ENCODE data around the gene SCN3B.

The SCN3B gene

DNA sequence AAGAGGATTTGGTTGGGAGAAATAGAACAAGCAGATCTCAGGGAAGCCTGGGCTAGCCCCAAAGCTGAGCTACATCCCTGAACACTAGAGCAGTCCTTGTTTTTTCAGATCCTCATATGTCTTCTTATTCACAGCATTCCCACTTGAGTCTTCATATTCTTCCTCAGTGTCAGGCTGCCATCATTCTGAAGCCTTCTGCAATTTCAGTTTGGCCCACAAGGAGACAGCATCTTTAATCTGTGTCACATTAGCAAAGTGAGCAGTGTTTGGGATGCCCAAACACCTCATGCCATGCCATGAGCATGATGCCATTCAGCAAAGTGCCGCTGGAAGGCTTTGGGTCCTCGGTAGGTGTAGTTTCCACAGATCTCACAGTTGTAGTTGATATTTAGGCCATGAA, 56.6 kb downstream of the SCN3B start:
- H3K27ac ChIP-seq, result no peak overlapping the region
- POLR2A ChIA-PET (ENCODE audit: low non-redundant PET), result no interaction called here
- CTCF ChIA-PET, result no interaction called here
- TF ChIP-seq CTCF (conservative IDR thresholded peaks at IDR 0.05; ENCODE audit: low read depth), result no peak
- DNase-seq (ENCODE audit: low spot score), result no peak

DNA sequence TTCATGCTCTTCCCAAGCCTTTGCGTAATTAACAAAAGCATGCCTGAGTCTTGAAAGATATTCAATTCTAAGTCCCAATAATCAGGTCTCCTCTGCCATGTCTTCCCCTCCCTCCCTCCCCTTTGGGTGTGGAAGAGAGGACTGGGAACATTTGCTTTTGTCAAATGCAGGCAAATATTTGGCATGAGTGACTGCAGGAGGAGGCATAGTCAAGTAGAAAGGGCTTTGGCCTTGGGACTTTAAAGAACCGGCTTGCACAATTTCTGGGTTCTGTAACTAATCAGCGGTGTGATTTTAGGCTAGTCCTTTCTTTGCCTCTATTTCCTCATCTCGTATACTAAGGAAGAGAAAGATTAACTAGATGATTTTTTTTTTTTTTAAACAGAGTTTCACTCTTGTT, 59.5 kb downstream of the SCN3B start:
- ChIA-PET POLR2A (ENCODE audit: low non-redundant PET) (no interaction called here), CTCF (interaction anchor here (0.5 kb wide), 1 partner anchor 192 kb away, joined by 4 read pairs; no protein-coding TSS in a partner anchor)
- no peak overlapping the region for H3K27ac ChIP-seq
- no peak for TF ChIP-seq CTCF (conservative IDR thresholded peaks at IDR 0.05; ENCODE audit: low read depth)
- no peak for DNase-seq (ENCODE audit: low spot score)

DNA sequence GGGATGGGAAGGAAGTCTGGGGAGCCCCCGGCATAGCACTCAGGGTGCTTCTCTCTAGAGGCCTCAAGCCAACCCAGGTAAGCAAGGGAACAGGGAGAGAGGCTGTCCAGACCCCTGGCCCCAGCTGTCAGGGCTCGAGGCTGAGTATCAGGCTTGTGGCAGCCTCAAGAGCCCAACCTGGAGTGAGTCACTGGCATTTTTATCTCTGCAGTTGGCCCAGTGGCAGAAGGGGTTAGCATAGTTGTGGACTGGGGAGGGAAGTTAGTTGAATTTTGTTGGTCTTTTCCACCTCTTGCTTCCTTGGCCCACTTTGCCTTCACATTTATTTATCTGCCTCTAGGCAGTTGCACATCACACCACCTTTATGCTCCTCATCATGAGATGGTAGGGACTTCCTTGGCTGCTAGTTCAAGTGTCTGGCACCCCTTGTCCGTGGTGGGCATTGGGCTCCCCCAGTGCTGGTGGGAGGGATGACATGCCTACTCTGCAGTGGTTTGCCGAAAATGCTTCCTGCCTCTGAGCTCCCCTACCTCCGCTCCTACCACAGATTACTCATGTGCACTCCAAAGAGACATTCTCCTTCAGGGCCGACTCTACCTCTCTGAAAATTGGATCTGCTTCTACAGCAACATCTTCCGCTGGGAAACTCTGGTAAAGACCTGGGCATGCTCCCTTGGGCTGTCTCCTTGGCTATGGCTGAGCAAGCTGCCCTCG, 60.1 kb downstream of the SCN3B start:
- ChIA-PET CTCF (interaction anchor here (0.5 to 0.7 kb wide), 3 partner anchors 14 to 888 kb away, joined by 3 to 4 read pairs (median 4); no protein-coding TSS in a partner anchor), POLR2A (ENCODE audit: low non-redundant PET) (no interaction called here)
- no peak for TF ChIP-seq CTCF (conservative IDR thresholded peaks at IDR 0.05; ENCODE audit: low read depth)
- no peak for DNase-seq (ENCODE audit: low spot score)
- no peak overlapping the region for H3K27ac ChIP-seq

DNA sequence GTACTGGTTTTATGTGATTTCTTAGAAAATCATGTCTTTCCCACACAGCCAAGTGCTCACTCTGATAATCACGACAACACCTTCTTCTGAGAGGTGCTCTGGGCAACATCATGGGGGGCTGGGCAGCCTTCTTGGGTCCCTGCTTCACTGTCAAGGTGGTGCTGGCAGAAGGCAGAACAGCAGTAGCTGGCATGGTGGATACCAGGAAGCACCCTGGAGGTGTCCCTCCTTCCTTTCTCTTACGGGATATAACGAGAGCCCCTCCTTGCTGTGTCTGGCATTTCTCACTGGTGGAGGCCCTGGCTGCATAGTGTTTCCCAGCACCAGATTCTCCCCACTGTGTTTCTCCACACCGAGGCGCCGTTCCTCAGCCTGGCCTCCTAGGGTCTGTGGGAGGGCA, 60.9 kb downstream of the SCN3B start:
- ChIA-PET CTCF (interaction anchor here (0.6 to 0.7 kb wide), 2 partner anchors 13 to 888 kb away, joined by 3 to 4 read pairs; no protein-coding TSS in a partner anchor), POLR2A (ENCODE audit: low non-redundant PET) (no interaction called here)
- TF ChIP-seq CTCF (conservative IDR thresholded peaks at IDR 0.05; ENCODE audit: low read depth), result no peak
- no peak for DNase-seq (ENCODE audit: low spot score)
- H3K27ac ChIP-seq, result no peak overlapping the region

- POLR2A ChIA-PET (ENCODE audit: low non-redundant PET), result no interaction called here
- TF ChIP-seq CTCF (conservative IDR thresholded peaks at IDR 0.05; ENCODE audit: low read depth), result no peak
- DNase-seq (ENCODE audit: low spot score), result peak; percentile 44
- H3K27ac ChIP-seq, result no peak overlapping the region
- CTCF ChIA-PET, result interaction anchor here (0.6 to 2.5 kb wide), 3 partner anchors 10 to 118 kb away, joined by 3 to 11 read pairs (median 3); no protein-coding TSS in a partner anchor
Measured at GRCh38 chr11:123590296-123590912, 64.0 kb downstream of the SCN3B start.

- CTCF ChIA-PET, result interaction anchor here (2.5 kb wide), 1 partner anchor 8 kb away, joined by 11 read pairs; no protein-coding TSS in a partner anchor
Measured at GRCh38 chr11:123588864-123589262, 65.6 kb downstream of the SCN3B start.

More at GRCh38 chr11:123588864-123589262, 65.6 kb downstream of the SCN3B start:
- no peak for DNase-seq (ENCODE audit: low spot score)
- no peak for TF ChIP-seq CTCF (conservative IDR thresholded peaks at IDR 0.05; ENCODE audit: low read depth)
- H3K27ac ChIP-seq, result no peak overlapping the region
- POLR2A ChIA-PET (ENCODE audit: low non-redundant PET), result no interaction called here

Measured in RWPE1 (cell line).